Liver (tissue), 9 donors: Measurements from ENCODE around the gene SNX9. TPM values are rescaled to one million over a fixed set of nuclear protein-coding genes. Genes with fewer than 3 reads are reported as not detected.
"Not testable (repeated sequence)": the region's sequence is repeated elsewhere in the genome, so short reads cannot be mapped to it uniquely, and the experiment has no call there.

Experiments
- DNase-seq: peaks from one replicate; pipeline ENCODE4 v3.0.0-alpha.2; 2017; ENCODE audit warnings: low spot score
- H3K27ac ChIP-seq, 2 donors: one replicate each; pipeline ENCODE4 v1.7.0; 2013; ENCODE audit warnings: inconsistent platforms in 2 of 2, low read length in 2 of 2, control low read depth in 1 of 2, low read depth in 1 of 2, mild to moderate bottlenecking in 1 of 2
- H3K27me3 ChIP-seq, 4 donors: one replicate each; pipeline versions ENCODE4 v1.6.1 to v1.7.0; 2013; ENCODE audit warnings: low read length in 3 of 4, inconsistent platforms in 1 of 4, mild to moderate bottlenecking in 1 of 4, moderate library complexity in 1 of 4; ENCODE audit not compliant: control insufficient read depth in 4 of 4, insufficient read depth in 4 of 4
- H3K36me3 ChIP-seq, 4 donors: one replicate each; pipeline versions ENCODE4 v1.6.1 to v1.7.0; 2013; ENCODE audit warnings: low read length in 3 of 4, mild to moderate bottlenecking in 3 of 4, low read depth in 1 of 4, moderate library complexity in 1 of 4; ENCODE audit not compliant: control insufficient read depth in 4 of 4, insufficient read depth in 3 of 4
- H3K4me1 ChIP-seq, 4 donors: one replicate each; pipeline versions ENCODE4 v1.6.1 to v1.7.0; 2013; ENCODE audit warnings: low read length in 3 of 4, mild to moderate bottlenecking in 3 of 4, moderate library complexity in 1 of 4; ENCODE audit not compliant: control insufficient read depth in 4 of 4, insufficient read depth in 4 of 4
- H3K4me3 ChIP-seq, 3 donors: one replicate each; pipeline versions ENCODE4 v1.6.1 to v1.7.0; 2013; ENCODE audit warnings: low read length in 3 of 3, control low read depth in 1 of 3, low read depth in 1 of 3, mild to moderate bottlenecking in 1 of 3
- H3K9ac ChIP-seq, 2 donors: one replicate each; pipeline ENCODE4 v1.7.0; 2013; ENCODE audit warnings: low read length in 2 of 2, mild to moderate bottlenecking in 2 of 2, moderate library complexity in 2 of 2, control low read depth in 1 of 2, low read depth in 1 of 2
- H3K9me3 ChIP-seq, 4 donors: one replicate each; pipeline versions ENCODE4 v1.6.1 to v1.7.0; 2013; ENCODE audit warnings: low read length in 3 of 4; ENCODE audit not compliant: control insufficient read depth in 4 of 4
- ATF3 ChIP-seq: IDR thresholded peaks from 2 replicates; pipeline ENCODE4 v1.6.1; 2016; ENCODE audit warnings: antibody characterized with exemption
- EGR1 ChIP-seq, 2 donors: IDR thresholded peaks; 2 replicates each; pipeline ENCODE4 v1.6.1; 2016 to 2018; ENCODE audit warnings: antibody characterized with exemption in 2 of 2, low read depth in 2 of 2
- FOXA1 ChIP-seq: IDR thresholded peaks from 2 replicates; pipeline ENCODE4 v1.6.1; 2016; ENCODE audit warnings: antibody characterized with exemption
- FOXA2 ChIP-seq: IDR thresholded peaks from 2 replicates; pipeline ENCODE4 v1.6.1; 2016; ENCODE audit warnings: antibody characterized with exemption
- GABPA ChIP-seq, 2 donors: IDR thresholded peaks in 1 of 2; conservative IDR thresholded peaks in 1 of 2; 2 replicates each; pipeline ENCODE4 v1.6.1; 2016; ENCODE audit warnings: antibody characterized with exemption in 2 of 2, mild to moderate bottlenecking in 1 of 2, moderate library complexity in 1 of 2
- HNF4G ChIP-seq: IDR thresholded peaks from 2 replicates; pipeline ENCODE4 v1.6.1; 2016; ENCODE audit warnings: antibody characterized with exemption
- NR2F2 ChIP-seq: IDR thresholded peaks from 2 replicates; pipeline ENCODE4 v1.6.1; 2016; ENCODE audit warnings: antibody characterized with exemption
- RAD21 ChIP-seq, 2 donors: IDR thresholded peaks; 2 replicates each; pipeline ENCODE4 v1.6.1; 2016; ENCODE audit warnings: antibody characterized with exemption in 2 of 2, mild to moderate bottlenecking in 2 of 2
- REST ChIP-seq: IDR thresholded peaks from 2 replicates; pipeline ENCODE4 v1.6.1; 2016; ENCODE audit warnings: antibody characterized with exemption, mild to moderate bottlenecking
- RXRA ChIP-seq, 2 donors: IDR thresholded peaks; 2 replicates each; pipeline ENCODE4 v1.6.1; 2017 to 2018; ENCODE audit warnings: antibody characterized with exemption in 2 of 2, mild to moderate bottlenecking in 1 of 2
- TAF1 ChIP-seq: conservative IDR thresholded peaks from 2 replicates; pipeline ENCODE4 v1.6.1; 2016; ENCODE audit warnings: antibody characterized with exemption, mild to moderate bottlenecking
- YY1 ChIP-seq: IDR thresholded peaks from 2 replicates; pipeline ENCODE4 v1.6.1; 2016; ENCODE audit warnings: antibody characterized with exemption, mild to moderate bottlenecking
- ZBTB33 ChIP-seq: IDR thresholded peaks from 2 replicates; pipeline ENCODE4 v1.6.1; 2016; ENCODE audit warnings: antibody characterized with exemption
- WGBS: extraction: QIAGEN DNeasy Blood & Tissue Kit; methylation state at CpG from one replicate; pipeline ENCODE4 v1.1.7; 2013; 5-methylcytosine and 5-hydroxymethylcytosine counted together
- polyA plus RNA-seq, 2 donors: library from polyadenylated mRNA; stranded (reverse) in 1 of 2; unstranded in 1 of 2; fragments of 200-250 nt in 1 of 2; fragments of >200 nt in 1 of 2; fragmentation: Nextera tagmentation in 1 of 2; extraction: Ambion mirVana in 1 of 2; gene quantifications; one replicate each; pipeline versions ENCODE4 v1.2.1 to v1.2.3, GENCODE V29; 2013 to 2015
- total RNA-seq, 2 donors: library from RNA; depleted of rRNA; stranded (reverse); fragments of >200 nt; gene quantifications; one replicate each; pipeline ENCODE4 v1.2.3, GENCODE V29; 2014
- donor health status: healthy.
- donor health status: healthy.
- donor health status: healthy.
- donor health status: healthy.
- donor health status: healthy.

SNX9 gene
- total and polyA plus RNA-seq, 4 donors = 16.4 to 31.0 (median 22.3) TPM

DNA sequence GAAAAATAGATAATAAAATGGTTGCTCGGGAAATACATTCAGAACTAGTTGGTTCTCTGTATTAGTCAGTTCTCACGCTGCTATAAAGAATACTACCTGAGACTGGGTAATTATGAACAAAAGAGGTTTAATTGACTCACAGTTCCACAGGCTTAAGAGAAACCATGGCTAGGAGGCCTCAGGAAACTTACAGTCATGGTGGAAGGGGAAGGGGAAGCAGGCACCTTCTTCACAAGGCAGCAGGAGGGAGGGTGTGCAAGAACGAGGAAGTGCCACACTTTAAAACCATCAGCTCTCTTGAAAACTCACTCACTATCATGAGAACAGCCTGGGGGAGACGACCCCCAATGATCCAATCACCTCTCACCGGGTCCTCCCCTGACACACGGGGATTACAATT is 24.2 kb upstream of the SNX9 start:
- no peaks in the 10 kb centered on the region for H3K9me3 ChIP-seq
- no peak overlapping the region for H3K9ac ChIP-seq
- 76% methylated on average over 6 of the region's 6 CpGs for WGBS
- TF ChIP-seq TAF1 = no peak
- no peak for TF ChIP-seq ZBTB33
- TF ChIP-seq FOXA2 = no peak
- no peak for TF ChIP-seq EGR1 (IDR thresholded peaks at IDR 0.05; ENCODE audit: low read depth in 2 of 2)
- TF ChIP-seq YY1 = no peak
- TF ChIP-seq REST = no peak
- TF ChIP-seq RXRA (IDR thresholded peaks at IDR 0.05) = no peak
- TF ChIP-seq FOXA1 = no peak
- TF ChIP-seq GABPA (IDR thresholded peaks at IDR 0.05 in 1 of 2, conservative IDR thresholded peaks at IDR 0.05 in 1 of 2) = no peak
- TF ChIP-seq NR2F2 = no peak
- H3K27me3 ChIP-seq = no peaks in the 10 kb centered on the region
- DNase-seq = no peak
- no peaks in the 10 kb centered on the region for H3K36me3 ChIP-seq
- no peak overlapping the region for H3K4me3 ChIP-seq
- H3K4me1 ChIP-seq = no peaks in the 10 kb centered on the region
- H3K27ac ChIP-seq = no peak overlapping the region

DNA sequence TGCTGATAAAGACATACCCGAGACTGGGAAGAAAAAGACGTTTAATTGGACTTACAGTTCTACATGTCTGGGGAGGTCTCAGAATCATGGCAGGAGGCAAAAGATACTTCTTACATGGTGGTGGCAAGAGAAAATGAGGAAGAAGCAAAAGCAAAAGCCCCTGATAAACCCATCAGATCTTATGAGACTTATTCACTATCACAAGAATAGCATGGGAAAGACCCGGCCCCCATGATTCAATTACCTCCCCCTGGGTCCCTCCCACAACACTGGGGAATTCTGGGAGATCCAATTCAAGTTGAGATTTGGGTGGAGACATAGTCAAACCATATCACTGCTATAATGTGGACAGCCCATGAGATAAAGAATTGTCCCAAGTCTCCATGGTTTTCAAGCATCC is 23.5 kb upstream of the SNX9 start:
- 72% methylated on average over 3 of the region's 3 CpGs for WGBS
- not testable (repeated sequence) for H3K9ac ChIP-seq, H3K4me3 ChIP-seq, DNase-seq, H3K36me3 ChIP-seq, H3K9me3 ChIP-seq, H3K27ac ChIP-seq, H3K4me1 ChIP-seq, H3K27me3 ChIP-seq

DNA sequence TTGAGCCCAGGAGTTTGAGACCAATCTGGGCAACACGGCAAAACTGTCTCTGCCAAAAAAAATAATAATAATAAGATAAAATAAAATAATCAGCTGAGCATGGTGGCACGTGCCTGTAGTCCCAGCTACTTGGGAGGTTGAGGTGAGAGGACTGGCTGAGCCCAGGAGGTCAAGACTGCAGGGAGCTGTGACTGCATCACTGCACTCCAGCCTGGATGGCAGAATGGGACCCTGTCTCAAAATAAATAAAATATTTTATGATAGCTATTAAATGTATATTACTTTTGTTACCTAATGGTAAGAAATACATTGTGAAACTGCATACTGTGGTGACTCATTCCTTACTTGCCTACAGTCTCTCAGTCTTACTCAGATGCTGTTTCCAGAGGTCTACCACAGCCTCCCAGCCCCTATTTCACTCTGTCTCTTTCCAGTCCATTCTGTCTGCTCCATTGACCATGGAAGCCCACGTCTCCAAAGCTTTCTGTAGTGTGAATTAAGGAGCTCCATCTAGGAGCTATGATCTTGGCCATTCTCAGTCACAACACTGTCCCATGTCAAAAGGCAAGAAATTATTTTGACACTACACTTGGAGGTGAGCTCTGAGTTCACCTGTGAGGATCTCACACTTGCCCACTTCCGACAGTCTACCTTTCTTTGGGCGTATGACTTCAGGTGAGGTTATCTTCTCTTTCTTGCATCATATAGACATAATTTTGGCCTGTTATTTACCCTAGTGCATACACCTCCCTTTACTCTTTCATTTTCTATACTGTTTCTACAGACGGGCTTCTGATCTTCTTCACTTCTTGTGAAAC is 22.4 kb upstream of the SNX9 start:
- Histone ChIP-seq H3K27me3 (no peaks in the 10 kb centered on the region), H3K9me3 (no peaks in the 10 kb centered on the region), H3K4me1 (no peaks in the 10 kb centered on the region), H3K36me3 (no peaks in the 10 kb centered on the region), H3K27ac (no peak overlapping the region), H3K4me3 (no peak overlapping the region), H3K9ac (no peak overlapping the region)
- WGBS = 83% methylated on average over 6 of the region's 6 CpGs
- no peak for DNase-seq
- TF ChIP-seq FOXA1 (no peak), FOXA2 (no peak), NR2F2 (no peak), REST (no peak), ZBTB33 (no peak), ATF3 (no peak), RXRA (IDR thresholded peaks at IDR 0.05) (no peak), TAF1 (no peak), HNF4G (no peak), GABPA (IDR thresholded peaks at IDR 0.05 in 1 of 2, conservative IDR thresholded peaks at IDR 0.05 in 1 of 2) (no peak), YY1 (no peak), RAD21 (IDR thresholded peaks at IDR 0.05) (no peak)
